Suprapubic skin (tissue), 4 donors: ENCODE measurements around the gene DGLUCY. TPM values are rescaled to one million over a fixed set of nuclear protein-coding genes. Genes with fewer than 3 reads are reported as not detected.
A peak's percentile ranks its signal among the peaks of the same experiment; 100 is the strongest.
"Not testable (repeated sequence)": the region's sequence is repeated elsewhere in the genome, so short reads cannot be mapped to it uniquely, and the experiment has no call there.

ENCODE experiments used
- DNase-seq, 2 donors: peaks; one replicate each; pipeline ENCODE4 v3.0.0-alpha.2; 2019; ENCODE audit warnings: low spot score in 2 of 2
- H3K27ac ChIP-seq: fragments of 200-600 bp; sonication (generic); one replicate; pipeline ENCODE4 v1.5.1; 2019
- H3K27me3 ChIP-seq: fragments of 200-600 bp; sonication (generic); one replicate; pipeline ENCODE4 v1.5.1; 2019
- H3K36me3 ChIP-seq: fragments of 200-600 bp; sonication (generic); one replicate; pipeline ENCODE4 v1.5.1; 2019
- H3K4me1 ChIP-seq: fragments of 200-600 bp; sonication (generic); one replicate; pipeline ENCODE4 v1.5.1; 2019
- H3K4me3 ChIP-seq: fragments of 200-600 bp; sonication (generic); one replicate; pipeline ENCODE4 v1.5.1; 2019; ENCODE audit warnings: mild to moderate bottlenecking
- H3K9me3 ChIP-seq: fragments of 200-600 bp; sonication (generic); one replicate; pipeline ENCODE4 v1.5.1; 2019
- CTCF ChIP-seq, 2 donors: fragments of 200-600 bp in 1 of 2; fragments of 450-650 bp in 1 of 2; sonication (generic) in 1 of 2; IDR thresholded peaks; one replicate each; pipeline ENCODE4 v1.5.1; 2016 to 2019; ENCODE audit warnings: antibody characterized with exemption in 2 of 2, mild to moderate bottlenecking in 1 of 2, moderate library complexity in 1 of 2
- EP300 ChIP-seq: sonication (generic); formaldehyde crosslinking; IDR thresholded peaks from one replicate; pipeline ENCODE4 v1.6.1; 2017; ENCODE audit warnings: antibody characterized with exemption
- POLR2A ChIP-seq, 2 donors: fragments of 450-650 bp; IDR thresholded peaks; one replicate each; pipeline ENCODE4 v1.6.1; 2017; ENCODE audit warnings: antibody characterized with exemption in 2 of 2, mild to moderate bottlenecking in 2 of 2, moderate library complexity in 2 of 2
- POLR2AphosphoS5 ChIP-seq, 3 donors: sonication (generic); formaldehyde crosslinking; IDR thresholded peaks; one replicate each; pipeline ENCODE4 v1.6.1; 2017; ENCODE audit warnings: antibody characterized with exemption in 3 of 3
- WGBS: methylation state at CpG from one replicate; pipeline ENCODE4 v1.1.5; 2018; 5-methylcytosine and 5-hydroxymethylcytosine counted together
- total RNA-seq, 4 donors: library from RNA; depleted of rRNA; stranded (reverse); fragments of >200 nt; gene quantifications; one replicate each; pipeline ENCODE4 v1.1.0, GENCODE V29; 2016

Gene DGLUCY
- total RNA-seq, 4 donors from 2014 or later = 54.0 to 94.9 (median 69.3) TPM

- TF ChIP-seq CTCF (IDR thresholded peaks at IDR 0.05) (no peak), POLR2A (IDR thresholded peaks at IDR 0.05) (no peak), EP300 (no peak), POLR2AphosphoS5 (IDR thresholded peaks at IDR 0.05) (no peak)
- 73% methylated on average over 7 of the region's 7 CpGs for WGBS
- Histone ChIP-seq H3K9me3 (no peaks in the 10 kb centered on the region), H3K4me3 (peak overlapping the region; percentile 17), H3K4me1 (peaks cover 29% of the 10 kb centered on the region), H3K27me3 (no peaks in the 10 kb centered on the region), H3K36me3 (no peaks in the 10 kb centered on the region), H3K27ac (no peak overlapping the region)
- DNase-seq = no peak
Observed at GRCh38 chr14:91241863-91242262, 128.0 kb downstream of the DGLUCY start.

- Histone ChIP-seq H3K27ac (peak overlapping the region; percentile 42), H3K9me3 (no peaks in the 10 kb centered on the region), H3K36me3 (no peaks in the 10 kb centered on the region), H3K4me1 (peaks cover 29% of the 10 kb centered on the region), H3K27me3 (no peaks in the 10 kb centered on the region), H3K4me3 (peak overlapping the region; percentile 17)
- TF ChIP-seq POLR2AphosphoS5 (IDR thresholded peaks at IDR 0.05) (no peak), POLR2A (IDR thresholded peaks at IDR 0.05) (no peak), EP300 (no peak), CTCF (IDR thresholded peaks at IDR 0.05) (no peak)
- no peak for DNase-seq
- 71% methylated on average over 4 of the region's 4 CpGs for WGBS
Observed at GRCh38 chr14:91242635-91243034, 128.8 kb downstream of the DGLUCY start.

- peak overlapping the region; percentile 42 for H3K27ac ChIP-seq
- no peaks in the 10 kb centered on the region for H3K36me3 ChIP-seq
- H3K9me3 ChIP-seq = no peaks in the 10 kb centered on the region
- WGBS = 66% methylated on average over 6 of the region's 6 CpGs
- peak overlapping the region; percentile 6 for H3K4me3 ChIP-seq
- H3K4me1 ChIP-seq = peaks cover 29% of the 10 kb centered on the region
- TF ChIP-seq POLR2AphosphoS5 (IDR thresholded peaks at IDR 0.05) (no peak), EP300 (no peak), POLR2A (IDR thresholded peaks at IDR 0.05) (no peak), CTCF (IDR thresholded peaks at IDR 0.05) (no peak)
- H3K27me3 ChIP-seq = no peaks in the 10 kb centered on the region
- DNase-seq = no peak
Observed at GRCh38 chr14:91243074-91243471, 129.2 kb downstream of the DGLUCY start.

GRCh38 chr14:91244501-91244901 lies 130.6 kb downstream of the DGLUCY start, which contains the start of gene GPR68:
Gene GPR68 (minus strand): TSS chr14:91244704. CDS start chr14:91235050, 9,654 bp downstream.
- Histone ChIP-seq H3K4me3 (peak within 1 kb of the TSS; percentile 29), H3K27ac (peak within 1 kb of the TSS; percentile 39), H3K4me1 (peaks cover 29% of the 10 kb centered on the region), H3K36me3 (no peaks in the 10 kb centered on the region), H3K9me3 (no peaks in the 10 kb centered on the region), H3K27me3 (no peaks in the 10 kb centered on the region)
- DNase-seq = no peak
- 0% methylated on average over 6 of the region's 12 CpGs for WGBS
- TF ChIP-seq CTCF (IDR thresholded peaks at IDR 0.05) (no peak), EP300 (no peak), POLR2A (IDR thresholded peaks at IDR 0.05) (no peak), POLR2AphosphoS5 (IDR thresholded peaks at IDR 0.05) (no peak)

- Histone ChIP-seq H3K4me3 (no peak overlapping the region), H3K27ac (peak overlapping the region; percentile 2), H3K36me3 (no peaks in the 10 kb centered on the region), H3K27me3 (no peaks in the 10 kb centered on the region), H3K9me3 (no peaks in the 10 kb centered on the region), H3K4me1 (peaks cover 31% of the 10 kb centered on the region)
- no peak for DNase-seq
- TF ChIP-seq POLR2AphosphoS5 (IDR thresholded peaks at IDR 0.05) = no peak
- no peak for TF ChIP-seq CTCF (IDR thresholded peaks at IDR 0.05)
- no peak for TF ChIP-seq POLR2A (IDR thresholded peaks at IDR 0.05)
- no peak for TF ChIP-seq EP300
- WGBS = 51% methylated on average over 9 of the region's 9 CpGs
Observed at GRCh38 chr14:91245029-91245428, 131.2 kb downstream of the DGLUCY start.

GRCh38 chr14:91245616-91246015 lies 131.7 kb downstream of the DGLUCY start:
- H3K36me3 ChIP-seq, DNase-seq, H3K4me3 ChIP-seq, H3K9me3 ChIP-seq, H3K27me3 ChIP-seq: not testable (repeated sequence)
- H3K4me1 ChIP-seq = peaks cover 37% of the 10 kb centered on the region
- 93% methylated on average over 8 of the region's 8 CpGs for WGBS
- peak overlapping the region; percentile 2 for H3K27ac ChIP-seq
